ENCODE results near the gene SH2B3.
A peak's percentile ranks its signal among the peaks of the same experiment; 100 is the strongest.

SH2B3 gene

DNA sequence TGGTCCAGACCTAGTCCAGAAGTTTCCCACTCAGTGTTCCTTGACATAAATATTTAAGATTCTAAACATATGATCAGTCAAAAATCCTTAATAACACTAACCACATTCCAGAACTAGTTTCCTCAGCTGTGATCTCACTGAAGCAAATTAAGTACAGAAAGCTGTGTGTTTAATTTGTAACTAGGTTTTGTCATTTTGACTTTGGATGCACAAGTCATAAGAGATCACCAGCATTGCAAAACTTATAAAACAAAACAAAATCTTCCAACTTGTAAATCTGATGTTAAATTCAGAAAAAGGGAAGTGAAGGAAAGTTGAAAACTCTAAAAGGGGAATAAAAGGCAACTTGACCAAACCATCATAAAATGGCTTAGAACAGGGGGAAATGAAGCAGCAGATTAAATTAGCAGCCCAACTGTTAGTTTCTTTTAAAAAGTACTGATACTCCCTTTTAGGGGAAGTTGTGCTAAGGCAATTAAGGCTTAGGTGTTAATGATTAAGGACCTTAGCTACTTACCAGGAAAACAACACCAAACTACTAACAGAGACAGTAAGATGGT, 56.6 kb downstream of the SH2B3 start:
- TF ChIP-seq, protein P1, sequence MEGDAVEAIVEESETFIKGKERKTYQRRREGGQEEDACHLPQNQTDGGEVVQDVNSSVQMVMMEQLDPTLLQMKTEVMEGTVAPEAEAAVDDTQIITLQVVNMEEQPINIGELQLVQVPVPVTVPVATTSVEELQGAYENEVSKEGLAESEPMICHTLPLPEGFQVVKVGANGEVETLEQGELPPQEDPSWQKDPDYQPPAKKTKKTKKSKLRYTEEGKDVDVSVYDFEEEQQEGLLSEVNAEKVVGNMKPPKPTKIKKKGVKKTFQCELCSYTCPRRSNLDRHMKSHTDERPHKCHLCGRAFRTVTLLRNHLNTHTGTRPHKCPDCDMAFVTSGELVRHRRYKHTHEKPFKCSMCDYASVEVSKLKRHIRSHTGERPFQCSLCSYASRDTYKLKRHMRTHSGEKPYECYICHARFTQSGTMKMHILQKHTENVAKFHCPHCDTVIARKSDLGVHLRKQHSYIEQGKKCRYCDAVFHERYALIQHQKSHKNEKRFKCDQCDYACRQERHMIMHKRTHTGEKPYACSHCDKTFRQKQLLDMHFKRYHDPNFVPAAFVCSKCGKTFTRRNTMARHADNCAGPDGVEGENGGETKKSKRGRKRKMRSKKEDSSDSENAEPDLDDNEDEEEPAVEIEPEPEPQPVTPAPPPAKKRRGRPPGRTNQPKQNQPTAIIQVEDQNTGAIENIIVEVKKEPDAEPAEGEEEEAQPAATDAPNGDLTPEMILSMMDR (IDR thresholded peaks at IDR 0.05; ENCODE audit: low read depth, low read length, missing control alignments), result no peak
- H3K4me3 ChIP-seq (replicated peaks; ENCODE audit: low read depth, low read length), result no peak overlapping the region

DNA sequence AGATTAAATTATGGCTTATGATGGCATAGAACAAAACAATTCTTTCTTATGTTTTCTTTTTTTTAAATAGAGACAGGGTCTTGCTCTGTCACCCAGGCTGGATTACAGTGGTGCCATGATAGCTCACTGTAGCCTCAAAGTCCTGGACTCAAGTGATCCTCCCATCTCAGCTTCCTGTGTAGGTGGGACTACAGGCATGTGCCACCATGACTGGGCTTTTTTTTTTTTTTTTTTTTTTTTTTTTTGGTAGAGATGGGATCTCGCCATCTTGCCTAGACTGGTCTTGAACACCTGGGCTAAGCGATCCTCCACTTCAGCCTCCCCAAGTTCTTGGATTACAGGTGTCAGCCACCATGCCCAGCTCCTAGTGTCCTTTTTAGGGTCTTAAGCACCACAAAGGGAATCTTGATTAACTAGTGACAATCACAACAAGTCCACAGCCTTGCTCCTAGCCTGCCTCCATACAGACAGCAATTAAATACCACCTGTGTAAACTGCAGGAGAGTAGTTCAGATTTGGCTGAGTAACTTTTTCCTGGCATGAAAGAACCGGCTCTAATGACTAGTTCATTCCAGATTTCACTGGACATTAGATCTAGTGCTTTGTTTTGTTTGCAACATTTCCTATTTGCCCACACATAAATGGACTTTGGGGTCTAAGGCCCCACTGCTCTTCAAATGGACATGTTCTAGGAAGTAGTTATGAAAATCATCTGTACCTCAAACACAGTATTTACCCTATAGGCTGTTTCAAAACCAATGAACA, 61.6 kb downstream of the SH2B3 start:
- TF ChIP-seq, protein P1 (IDR thresholded peaks at IDR 0.05; ENCODE audit: low read depth, low read length, missing control alignments), result no peak
- peak; percentile 36 for DNase-seq (ENCODE audit: extremely low read depth, low read depth)
- H3K4me3 ChIP-seq (replicated peaks; ENCODE audit: low read depth, low read length), result no peak overlapping the region

More for the DNA sequence above, 56.6 kb downstream of the SH2B3 start:
- DNase-seq (ENCODE audit: extremely low read depth, low read depth), result peak; percentile 27

DNA sequence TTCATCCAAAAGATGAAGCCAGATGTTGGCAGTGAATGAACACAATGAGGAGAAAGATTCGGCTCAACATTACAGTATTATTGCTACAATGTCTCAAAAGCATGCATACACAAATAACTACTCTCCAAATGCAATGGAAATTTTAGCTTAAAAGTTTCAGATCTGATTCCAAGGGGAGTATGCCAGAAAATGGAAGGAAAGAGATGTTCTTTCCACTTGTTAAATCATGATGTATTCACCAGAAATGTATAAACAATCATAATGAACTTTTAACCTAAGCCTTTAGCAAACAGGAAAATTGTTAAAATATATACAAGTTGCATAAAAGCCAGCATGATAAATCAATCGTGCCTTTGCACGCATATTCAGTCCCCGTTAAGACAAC, 62.1 kb downstream of the SH2B3 start:
- no peak overlapping the region for H3K4me3 ChIP-seq (replicated peaks; ENCODE audit: low read depth, low read length)
- TF ChIP-seq, protein P1 (IDR thresholded peaks at IDR 0.05; ENCODE audit: low read depth, low read length, missing control alignments), result no peak
- DNase-seq (ENCODE audit: extremely low read depth, low read depth), result peak; percentile 29

DNA sequence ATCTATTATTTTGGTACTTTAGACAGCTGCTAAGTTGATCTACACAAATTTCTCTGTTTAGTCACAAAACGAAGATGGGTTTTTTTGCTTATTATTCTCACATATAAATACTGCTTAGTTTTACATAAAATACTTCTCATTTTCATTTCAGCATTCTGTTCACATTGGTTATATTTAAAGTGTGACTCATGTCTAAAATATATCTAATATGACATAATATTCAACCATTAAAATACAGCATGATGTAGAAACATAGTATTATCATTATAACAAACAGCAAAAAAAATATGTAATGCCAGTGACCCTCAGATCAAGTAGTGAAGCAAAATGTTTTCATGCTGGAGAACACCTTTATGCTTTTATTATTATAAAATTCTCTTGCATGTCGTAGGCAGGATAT, 63.7 kb downstream of the SH2B3 start:
- DNase-seq (ENCODE audit: extremely low read depth, low read depth), result no peak
- H3K4me3 ChIP-seq (replicated peaks; ENCODE audit: low read depth, low read length), result no peak overlapping the region
- TF ChIP-seq, protein P1 (IDR thresholded peaks at IDR 0.05; ENCODE audit: low read depth, low read length, missing control alignments), result no peak

DNA sequence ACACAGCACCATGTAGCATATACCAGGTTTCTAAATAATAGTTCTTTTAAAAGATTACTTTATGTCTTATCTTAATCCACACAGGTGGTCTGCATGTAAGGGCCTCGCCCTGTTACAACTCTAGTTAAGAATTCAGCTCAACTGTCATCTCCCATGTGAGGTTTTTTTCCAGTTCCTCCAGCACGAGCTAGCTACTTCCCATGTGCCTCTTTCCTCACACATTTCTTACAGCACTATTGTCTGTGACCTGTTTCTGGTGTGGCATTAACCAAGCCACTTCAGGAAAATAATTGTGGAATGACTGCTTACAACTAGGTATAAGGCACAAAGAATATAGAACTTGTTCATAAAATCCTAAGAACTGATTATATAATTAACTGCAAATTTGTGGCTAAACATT, 65.5 kb downstream of the SH2B3 start:
- TF ChIP-seq, protein P1 (IDR thresholded peaks at IDR 0.05; ENCODE audit: low read depth, low read length, missing control alignments), result no peak
- no peak overlapping the region for H3K4me3 ChIP-seq (replicated peaks; ENCODE audit: low read depth, low read length)
- DNase-seq (ENCODE audit: extremely low read depth, low read depth), result no peak

DNA sequence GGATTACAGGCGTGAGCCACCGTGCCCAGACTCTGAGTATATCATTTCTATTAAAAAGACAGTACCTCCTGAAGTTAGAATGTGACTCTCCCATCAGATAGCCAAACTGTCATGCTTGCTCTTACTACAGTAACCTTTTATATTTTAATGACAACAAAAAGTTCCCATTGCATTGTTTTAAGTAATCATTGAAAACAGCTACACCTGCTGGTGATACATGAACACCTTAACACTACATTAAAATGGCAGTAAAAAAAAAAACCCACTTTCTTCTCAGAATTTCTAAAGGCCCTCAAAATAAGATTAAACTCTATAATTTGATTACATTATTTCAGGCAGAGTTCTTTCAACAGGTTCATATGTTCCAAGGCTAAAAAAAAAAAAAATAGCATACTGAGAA, 76.7 kb downstream of the SH2B3 start:
- H3K4me3 ChIP-seq (replicated peaks; ENCODE audit: low read depth, low read length), result no peak overlapping the region
- DNase-seq (ENCODE audit: extremely low read depth, low read depth), result no peak
- TF ChIP-seq, protein P1 (IDR thresholded peaks at IDR 0.05; ENCODE audit: low read depth, low read length, missing control alignments), result no peak
